GM21381 (cell line): ENCODE results near the gene IRF6.

Experiments
- ATAC-seq: cut with Tn5 transposase; IDR thresholded peaks from one replicate; pipeline ENCODE4 v1.9.1; 2021; ENCODE audit warnings: mild to moderate bottlenecking, moderate library complexity; ENCODE audit not compliant: unreplicated experiment

The IRF6 gene

DNA sequence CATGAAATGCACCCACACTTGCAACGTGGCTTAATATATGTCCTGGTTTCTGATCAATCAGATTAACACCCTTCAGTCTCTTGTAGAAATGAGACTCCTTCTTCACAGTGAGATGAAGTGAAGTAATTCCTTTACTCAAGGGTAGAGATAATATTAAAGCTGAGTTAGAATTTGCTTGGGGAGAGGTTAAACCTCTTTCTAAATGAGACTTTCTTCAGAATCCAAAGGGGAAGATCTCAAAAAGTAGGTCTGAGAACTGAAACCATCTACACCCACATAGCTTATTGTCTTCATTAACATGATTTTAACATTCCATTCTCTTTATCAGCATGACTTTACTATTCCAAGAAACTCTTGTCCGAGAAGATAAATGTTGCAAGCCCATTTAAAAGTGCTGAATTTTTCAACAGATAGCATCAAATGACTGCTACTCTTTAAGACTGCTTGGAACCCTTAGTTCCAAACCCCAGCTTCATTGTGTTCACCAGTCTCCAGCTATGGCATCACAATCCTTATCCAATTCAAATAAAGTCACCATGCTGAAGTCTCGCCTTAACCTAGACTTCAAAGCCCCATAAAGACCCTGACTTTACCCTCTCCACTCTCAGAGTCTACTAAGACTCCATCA lies 69.3 kb downstream of the IRF6 start:
- no peak for ATAC-seq
